ENCODE data around the gene SLC1A3.

Gene SLC1A3

DNA sequence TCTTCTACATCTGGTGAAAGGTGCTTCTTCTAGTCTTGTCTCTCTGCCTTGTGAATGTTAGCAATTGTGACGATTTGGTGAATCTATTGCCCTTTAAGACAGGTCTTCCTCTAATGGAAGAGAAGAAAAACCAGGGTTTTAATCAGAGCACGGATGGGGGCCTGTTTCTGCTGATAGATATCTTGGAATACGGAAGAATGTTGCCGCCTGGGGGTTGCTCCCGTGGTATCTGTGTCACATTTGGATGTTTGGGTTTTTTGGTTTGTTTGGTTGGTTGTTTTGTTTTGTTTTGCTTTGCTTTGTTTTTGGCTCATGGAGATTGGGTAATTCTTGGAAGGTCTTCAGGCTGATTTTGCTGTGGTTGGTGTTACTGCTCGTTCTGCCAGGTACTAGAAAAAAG lies 9.7 kb upstream of the SLC1A3 start:
- H3K9ac ChIP-seq: no peak overlapping the region
- H3K4me1 ChIP-seq (ENCODE audit: low read depth, poor library complexity, severe bottlenecking): no peaks in the 10 kb centered on the region
- no peaks in the 10 kb centered on the region for H4K20me1 ChIP-seq (ENCODE audit: insufficient read depth)
- TF ChIP-seq, protein P1, sequence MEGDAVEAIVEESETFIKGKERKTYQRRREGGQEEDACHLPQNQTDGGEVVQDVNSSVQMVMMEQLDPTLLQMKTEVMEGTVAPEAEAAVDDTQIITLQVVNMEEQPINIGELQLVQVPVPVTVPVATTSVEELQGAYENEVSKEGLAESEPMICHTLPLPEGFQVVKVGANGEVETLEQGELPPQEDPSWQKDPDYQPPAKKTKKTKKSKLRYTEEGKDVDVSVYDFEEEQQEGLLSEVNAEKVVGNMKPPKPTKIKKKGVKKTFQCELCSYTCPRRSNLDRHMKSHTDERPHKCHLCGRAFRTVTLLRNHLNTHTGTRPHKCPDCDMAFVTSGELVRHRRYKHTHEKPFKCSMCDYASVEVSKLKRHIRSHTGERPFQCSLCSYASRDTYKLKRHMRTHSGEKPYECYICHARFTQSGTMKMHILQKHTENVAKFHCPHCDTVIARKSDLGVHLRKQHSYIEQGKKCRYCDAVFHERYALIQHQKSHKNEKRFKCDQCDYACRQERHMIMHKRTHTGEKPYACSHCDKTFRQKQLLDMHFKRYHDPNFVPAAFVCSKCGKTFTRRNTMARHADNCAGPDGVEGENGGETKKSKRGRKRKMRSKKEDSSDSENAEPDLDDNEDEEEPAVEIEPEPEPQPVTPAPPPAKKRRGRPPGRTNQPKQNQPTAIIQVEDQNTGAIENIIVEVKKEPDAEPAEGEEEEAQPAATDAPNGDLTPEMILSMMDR (conservative IDR thresholded peaks at IDR 0.05; ENCODE audit: low read depth, low read length): no peak
- no peak overlapping the region for H3K27ac ChIP-seq
- H2AFZ ChIP-seq (ENCODE audit: low read depth): no peak overlapping the region
- no peak overlapping the region for H3K4me2 ChIP-seq
- H3K36me3 ChIP-seq (ENCODE audit: insufficient read depth): no peaks in the 10 kb centered on the region
- H3K79me2 ChIP-seq (ENCODE audit: insufficient read depth, low read depth): no peaks in the 10 kb centered on the region
- no peaks in the 10 kb centered on the region for H3K27me3 ChIP-seq (ENCODE audit: insufficient read depth, low read depth)
- H3K4me3 ChIP-seq (IDR thresholded peaks at IDR 0.05; ENCODE audit: insufficient read depth, low read depth, low read length): no peak overlapping the region

DNA sequence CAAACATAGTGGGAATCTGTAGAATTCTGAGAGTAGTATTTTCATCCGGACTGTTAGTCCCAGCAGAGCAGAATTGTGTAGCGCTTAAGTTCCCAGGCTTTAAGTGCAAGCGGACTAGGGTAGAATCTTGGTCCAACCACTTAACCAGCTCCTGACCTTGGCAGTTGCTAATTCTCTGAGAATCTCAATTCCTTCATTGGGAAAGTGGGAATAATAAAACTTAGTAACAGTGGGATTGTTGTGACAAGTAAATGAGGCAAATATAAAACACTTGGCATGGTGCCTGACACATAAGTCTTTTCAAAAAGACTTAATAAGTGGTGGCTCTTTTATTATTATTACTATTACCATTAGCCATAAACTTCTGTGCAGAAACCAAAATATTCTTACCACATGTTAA lies 8.4 kb upstream of the SLC1A3 start:
- no peak overlapping the region for H3K27ac ChIP-seq
- no peaks in the 10 kb centered on the region for H4K20me1 ChIP-seq (ENCODE audit: insufficient read depth)
- H3K4me2 ChIP-seq: no peak overlapping the region
- no peaks in the 10 kb centered on the region for H3K79me2 ChIP-seq (ENCODE audit: insufficient read depth, low read depth)
- H2AFZ ChIP-seq (ENCODE audit: low read depth): no peak overlapping the region
- H3K4me3 ChIP-seq (IDR thresholded peaks at IDR 0.05; ENCODE audit: insufficient read depth, low read depth, low read length): no peak overlapping the region
- no peak overlapping the region for H3K9ac ChIP-seq
- no peaks in the 10 kb centered on the region for H3K36me3 ChIP-seq (ENCODE audit: insufficient read depth)
- no peaks in the 10 kb centered on the region for H3K27me3 ChIP-seq (ENCODE audit: insufficient read depth, low read depth)
- H3K4me1 ChIP-seq (ENCODE audit: low read depth, poor library complexity, severe bottlenecking): no peaks in the 10 kb centered on the region
- TF ChIP-seq, protein P1 (conservative IDR thresholded peaks at IDR 0.05; ENCODE audit: low read depth, low read length): no peak

DNA sequence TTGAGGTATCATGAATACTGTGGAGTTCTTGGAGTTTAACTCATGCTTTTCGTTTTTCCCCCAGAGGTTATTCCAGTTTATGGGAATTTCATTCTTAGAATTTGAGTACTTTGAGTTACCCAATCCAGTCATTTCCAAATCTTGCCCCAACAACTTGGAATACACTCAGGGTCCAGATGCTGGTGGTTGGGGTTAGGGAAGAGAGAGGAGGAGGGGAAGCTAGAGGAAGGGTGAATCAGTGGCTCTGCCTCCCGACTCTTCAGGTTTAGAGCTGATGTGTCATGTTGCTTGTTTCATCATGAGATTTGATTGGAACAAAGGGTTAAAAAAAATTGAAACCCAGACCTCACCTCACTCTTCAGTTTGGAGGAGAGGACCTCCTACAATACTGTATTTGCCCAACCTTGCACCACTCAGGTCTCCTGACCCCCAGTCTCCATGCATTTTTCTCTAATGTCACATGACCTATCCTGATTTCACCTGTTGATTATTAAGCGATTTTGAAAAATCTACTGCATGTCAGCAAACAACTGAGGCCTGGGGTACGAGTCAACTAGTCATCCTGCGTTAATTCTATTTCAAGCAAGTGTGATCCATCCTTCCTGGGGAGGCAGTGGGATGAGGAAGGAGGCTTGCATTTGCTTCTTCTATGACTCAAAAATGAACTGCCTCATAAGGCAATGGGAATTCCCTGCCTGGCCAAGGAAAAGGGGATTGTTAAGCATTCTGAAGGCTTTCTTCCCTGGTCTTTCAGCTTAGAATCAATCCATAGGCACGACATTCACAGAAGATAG lies 6.2 kb upstream of the SLC1A3 start:
- Histone ChIP-seq H3K36me3 (ENCODE audit: insufficient read depth) (no peaks in the 10 kb centered on the region), H3K79me2 (ENCODE audit: insufficient read depth, low read depth) (no peaks in the 10 kb centered on the region), H2AFZ (ENCODE audit: low read depth) (no peak overlapping the region), H3K4me2 (no peak overlapping the region), H4K20me1 (ENCODE audit: insufficient read depth) (no peaks in the 10 kb centered on the region), H3K9ac (no peak overlapping the region), H3K27ac (no peak overlapping the region), H3K27me3 (ENCODE audit: insufficient read depth, low read depth) (no peaks in the 10 kb centered on the region), H3K4me1 (ENCODE audit: low read depth, poor library complexity, severe bottlenecking) (no peaks in the 10 kb centered on the region), H3K4me3 (IDR thresholded peaks at IDR 0.05; ENCODE audit: insufficient read depth, low read depth, low read length) (no peak overlapping the region)
- TF ChIP-seq, protein P1 (conservative IDR thresholded peaks at IDR 0.05; ENCODE audit: low read depth, low read length): no peak

GRCh38 chr5:36600917-36601527 lies 5.4 kb upstream of the SLC1A3 start:
- TF ChIP-seq, protein P1 (conservative IDR thresholded peaks at IDR 0.05; ENCODE audit: low read depth, low read length): no peak
- H3K9ac ChIP-seq: no peak overlapping the region
- H3K36me3 ChIP-seq (ENCODE audit: insufficient read depth): no peaks in the 10 kb centered on the region
- no peaks in the 10 kb centered on the region for H3K27me3 ChIP-seq (ENCODE audit: insufficient read depth, low read depth)
- no peaks in the 10 kb centered on the region for H4K20me1 ChIP-seq (ENCODE audit: insufficient read depth)
- no peaks in the 10 kb centered on the region for H3K79me2 ChIP-seq (ENCODE audit: insufficient read depth, low read depth)
- H3K4me2 ChIP-seq: no peak overlapping the region
- H3K4me1 ChIP-seq (ENCODE audit: low read depth, poor library complexity, severe bottlenecking): no peaks in the 10 kb centered on the region
- H2AFZ ChIP-seq (ENCODE audit: low read depth): no peak overlapping the region
- H3K4me3 ChIP-seq (IDR thresholded peaks at IDR 0.05; ENCODE audit: insufficient read depth, low read depth, low read length): no peak overlapping the region
- H3K27ac ChIP-seq: no peak overlapping the region
